GM18502 (cell line): ENCODE results near the gene GRAPL.
"Not testable (repeated sequence)": the region's sequence is repeated elsewhere in the genome, so short reads cannot be mapped to it uniquely, and the experiment has no call there.

Experiments
- ATAC-seq: cut with Tn5 transposase; IDR thresholded peaks from one replicate; pipeline ENCODE4 v1.9.1; 2021; ENCODE audit warnings: mild to moderate bottlenecking; ENCODE audit not compliant: unreplicated experiment, poor library complexity

GRAPL gene

DNA sequence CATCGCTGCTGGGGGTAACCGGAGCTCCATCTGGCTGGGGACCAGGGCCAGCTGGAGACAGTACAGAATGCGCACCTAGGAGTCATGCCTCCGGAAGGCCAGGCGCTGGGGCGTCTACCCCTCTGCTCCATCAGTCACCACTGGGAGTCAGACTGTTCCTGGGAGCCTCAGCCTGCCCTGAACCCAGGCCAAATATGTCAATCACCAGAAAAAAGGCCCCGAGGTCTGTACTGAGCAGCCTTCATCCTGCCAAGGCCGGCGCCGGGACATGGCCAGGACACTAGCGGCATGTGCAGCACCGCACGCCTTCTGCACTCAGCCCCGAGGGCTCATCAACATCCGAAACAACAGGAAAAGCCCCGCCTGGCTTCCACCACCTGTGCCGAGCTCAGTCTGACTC lies 8.7 kb downstream of the GRAPL start:
- ATAC-seq = peak; percentile 16

DNA sequence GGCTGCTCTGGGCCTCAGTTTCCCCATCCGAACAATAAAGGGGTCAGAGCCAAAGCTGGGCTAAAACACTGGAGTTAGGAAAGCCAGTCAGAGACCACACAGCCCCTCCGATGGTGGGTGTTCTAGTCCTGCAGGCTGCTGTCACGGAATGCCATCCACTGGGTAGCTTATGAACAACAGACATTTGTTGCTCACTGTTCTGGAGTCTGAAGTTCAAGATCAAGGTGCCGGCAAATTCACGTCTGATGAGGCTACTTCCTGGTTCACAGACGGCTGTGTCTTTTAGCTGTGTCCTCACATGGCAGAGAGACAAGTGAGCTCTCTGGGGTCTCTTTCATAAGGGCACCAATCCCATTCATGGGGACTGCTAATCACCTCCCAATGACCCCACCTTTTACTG lies 9.2 kb downstream of the GRAPL start:
- not testable (repeated sequence) for ATAC-seq

DNA sequence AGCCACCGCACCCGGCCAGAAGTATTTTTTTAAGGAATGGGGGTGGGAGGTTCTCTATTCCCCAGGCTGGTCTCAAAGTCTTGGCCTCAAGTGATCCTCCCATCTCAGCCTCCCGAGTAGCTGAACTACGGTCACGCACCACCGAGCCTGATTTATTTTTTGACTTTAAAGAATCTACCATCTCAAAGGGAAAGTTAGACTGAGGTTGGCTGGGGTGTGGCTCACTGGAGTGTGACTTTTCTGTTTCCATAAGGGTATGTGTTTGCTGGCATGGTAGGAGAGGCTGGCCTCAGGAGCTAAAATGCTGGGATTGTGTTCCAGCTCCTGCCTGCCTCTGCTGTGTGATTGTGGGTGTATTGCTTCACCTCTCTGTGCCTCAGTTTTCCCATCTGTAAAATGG lies 10.6 kb downstream of the GRAPL start:
- ATAC-seq = peak; percentile 38

DNA sequence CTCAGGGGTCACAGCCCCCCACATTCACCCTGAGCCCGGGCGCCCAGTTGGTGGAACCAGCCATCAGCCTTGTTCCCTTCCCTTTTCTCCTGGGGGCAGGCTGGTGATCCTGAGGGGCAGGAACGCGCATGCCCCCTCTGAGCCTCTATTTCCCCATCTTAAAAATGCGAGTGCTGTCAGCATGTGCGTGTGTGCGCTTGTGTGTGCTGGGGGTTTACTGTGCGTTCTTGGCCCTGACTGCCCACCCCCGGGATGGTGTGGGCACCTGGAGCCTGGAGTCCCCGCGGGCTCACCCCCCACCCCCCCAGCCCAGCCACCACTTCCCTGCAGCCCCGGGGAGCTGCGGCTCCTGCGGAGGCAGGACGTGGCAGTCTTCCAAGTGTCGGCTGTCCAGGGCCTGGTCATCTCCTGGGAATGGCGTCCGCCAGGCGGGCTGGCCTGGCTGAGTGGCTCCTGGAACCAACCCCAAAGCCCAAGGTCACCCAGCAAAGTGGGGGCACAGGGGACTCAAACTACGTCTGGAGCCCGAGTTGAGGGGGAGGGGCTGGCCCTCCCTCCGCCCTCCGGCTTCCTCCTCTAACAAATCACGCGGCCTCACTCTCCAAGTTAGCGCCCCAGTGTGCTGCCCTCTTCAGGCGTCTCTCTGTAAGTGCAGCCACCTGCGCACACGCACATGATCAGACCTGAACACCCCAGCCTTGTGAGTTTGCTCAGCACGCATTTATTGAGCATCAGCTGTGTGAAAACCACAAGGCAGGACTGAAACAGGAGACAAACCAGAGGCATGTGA lies 14.2 kb downstream of the GRAPL start:
- ATAC-seq = peak; percentile 61

DNA sequence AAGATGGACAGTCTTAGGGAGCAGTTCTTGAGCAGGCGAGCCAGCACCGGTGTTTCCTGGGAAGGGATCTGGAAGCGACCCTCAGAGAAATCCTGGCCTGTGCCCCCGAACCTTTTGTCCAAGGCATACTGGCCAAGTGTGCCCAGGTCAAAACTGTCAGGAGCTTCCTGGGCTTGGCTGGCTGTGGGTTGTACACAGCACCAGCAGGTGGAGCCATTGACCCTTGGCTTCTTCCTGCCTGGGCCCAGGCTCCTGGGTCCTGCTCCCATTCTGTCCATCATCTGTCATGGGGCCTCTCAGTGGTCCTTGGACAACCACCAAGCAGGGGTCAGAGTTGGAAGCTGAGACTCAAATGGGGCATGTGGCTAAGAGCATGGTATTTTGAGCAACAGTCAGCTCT lies 15.0 kb downstream of the GRAPL start:
- not testable (repeated sequence) for ATAC-seq

DNA sequence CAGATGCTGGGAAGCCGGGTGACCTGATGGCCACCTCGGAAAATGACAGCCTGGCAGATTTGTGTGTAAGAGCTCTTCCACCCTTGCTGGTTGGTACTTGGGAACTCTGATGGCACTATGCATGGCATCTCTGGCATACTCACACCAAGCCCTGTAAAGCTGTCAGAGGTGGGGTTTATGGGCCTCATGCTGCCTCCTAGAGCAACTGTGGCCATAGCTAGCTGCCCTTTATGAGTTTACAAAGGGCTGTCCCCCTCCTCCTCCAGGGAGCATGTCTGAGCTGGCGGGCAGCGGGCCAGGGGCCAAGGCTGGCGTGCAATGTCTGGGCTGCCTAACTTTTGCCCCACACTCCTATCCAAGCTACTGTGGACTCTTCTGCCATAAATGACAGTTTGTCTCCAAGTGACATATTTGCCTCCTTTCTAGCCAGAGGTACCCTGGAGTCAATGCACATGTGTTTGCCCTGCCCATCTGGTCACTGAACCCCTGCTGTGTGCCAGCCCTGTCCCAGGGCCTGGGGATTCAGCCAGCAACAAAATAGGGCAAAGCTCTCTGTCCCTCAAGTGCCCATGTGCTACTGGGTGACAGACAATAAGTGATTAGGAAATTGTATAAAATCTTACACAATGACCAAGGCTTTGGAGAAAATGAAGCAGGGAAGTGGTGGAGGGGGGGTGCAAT lies 15.8 kb downstream of the GRAPL start:
- ATAC-seq = not testable (repeated sequence)

DNA sequence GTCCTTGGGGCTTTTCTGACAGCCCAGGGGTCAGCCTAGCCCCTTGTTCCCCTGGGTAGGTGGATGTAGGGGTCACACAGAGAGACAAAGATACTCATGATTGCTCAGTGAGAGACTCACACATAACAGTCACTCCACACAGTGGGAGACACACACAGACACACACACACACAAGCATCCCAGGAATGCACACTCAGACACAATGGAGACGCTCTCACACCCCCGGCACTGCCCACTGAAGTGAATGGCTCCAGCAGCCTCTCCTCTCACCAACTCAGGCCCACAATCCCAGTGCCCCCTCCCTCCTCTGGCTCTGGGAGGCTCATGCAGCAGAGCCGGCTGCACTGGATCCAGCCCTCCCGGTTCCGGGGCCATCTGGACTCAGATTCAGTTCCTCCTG lies 17.0 kb downstream of the GRAPL start:
- not testable (repeated sequence) for ATAC-seq

DNA sequence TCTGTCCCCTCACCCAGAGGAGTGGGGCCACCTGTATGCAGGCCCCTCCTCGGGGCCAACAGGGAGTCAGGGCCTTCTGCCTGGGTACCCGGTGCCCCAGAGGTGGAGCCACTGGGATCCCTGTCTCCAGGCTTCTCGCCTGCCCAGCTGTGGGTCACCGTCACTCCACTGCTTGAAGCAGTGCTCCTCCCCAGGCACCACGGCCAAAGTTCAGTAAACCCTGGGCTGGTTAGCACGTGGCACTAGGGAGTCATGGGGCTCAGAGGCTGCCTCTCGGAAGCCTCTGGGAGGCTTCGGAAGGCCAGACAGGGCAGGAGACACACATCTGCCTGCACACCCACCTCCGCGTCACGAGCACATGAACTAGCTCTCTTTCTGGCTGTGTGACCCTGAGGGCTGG lies 18.1 kb downstream of the GRAPL start:
- ATAC-seq = not testable (repeated sequence)

DNA sequence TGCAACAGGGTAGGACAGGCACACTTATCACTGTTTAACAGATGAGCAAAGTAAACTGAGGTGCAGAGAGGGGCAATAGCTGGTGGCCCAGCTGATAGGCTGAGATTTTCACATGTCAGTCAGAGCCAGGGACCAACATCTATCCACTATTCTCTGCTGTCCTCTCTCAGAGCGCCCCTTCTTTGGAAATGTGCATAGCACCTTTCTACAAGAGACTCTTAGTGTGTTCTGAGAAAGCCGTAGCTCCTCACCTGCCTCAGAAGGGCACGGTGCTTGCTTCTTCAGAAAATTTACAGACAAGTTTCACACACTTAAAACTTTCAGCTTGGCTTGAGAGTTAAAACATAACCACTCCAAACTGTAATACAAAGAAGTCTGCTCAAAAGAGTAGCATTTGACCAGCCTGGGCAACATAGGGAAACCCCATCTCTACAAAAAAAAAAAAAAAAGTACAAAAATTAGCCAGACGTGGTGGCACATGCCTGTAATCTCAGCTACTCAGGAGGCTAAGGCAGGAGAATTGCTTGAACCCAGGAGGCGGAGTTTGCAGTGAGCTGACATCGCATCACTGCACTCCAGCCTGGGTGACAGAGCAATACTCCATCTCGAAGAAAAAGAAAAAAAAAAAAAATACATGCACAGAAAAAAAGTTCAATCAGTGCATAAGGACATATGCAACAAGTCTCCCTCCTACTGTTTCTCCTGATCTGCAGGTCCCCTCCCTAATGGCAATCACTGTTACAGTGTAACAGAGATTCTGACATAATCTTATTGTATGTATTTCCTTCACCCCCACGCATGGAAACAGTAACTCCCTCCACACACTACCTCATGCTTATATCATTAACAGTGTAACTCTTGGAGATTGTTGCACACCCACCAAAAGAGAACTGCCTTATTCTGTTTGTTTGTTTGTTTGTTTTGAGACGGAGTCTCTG lies 23.6 kb downstream of the GRAPL start:
- ATAC-seq = not testable (repeated sequence)

DNA sequence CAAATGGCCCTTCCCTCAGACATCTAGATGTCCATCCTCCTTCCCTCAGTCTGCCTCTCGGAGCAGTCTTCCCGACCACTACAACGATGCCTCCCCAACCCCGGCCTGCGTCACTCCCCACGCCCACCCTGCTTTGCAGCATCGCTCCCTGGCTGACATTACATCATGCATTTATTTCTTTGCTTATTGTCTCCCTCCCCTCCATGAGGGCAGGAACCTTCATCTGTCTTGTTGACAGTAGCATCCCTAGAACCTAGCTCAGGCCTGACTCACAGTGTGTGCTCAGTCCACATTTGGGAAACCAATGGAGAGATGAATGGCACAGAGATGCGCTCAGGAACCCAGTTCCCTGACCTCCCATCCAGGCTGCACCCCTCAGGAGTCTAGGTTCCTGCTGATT lies 30.2 kb downstream of the GRAPL start:
- ATAC-seq = not testable (repeated sequence)

DNA sequence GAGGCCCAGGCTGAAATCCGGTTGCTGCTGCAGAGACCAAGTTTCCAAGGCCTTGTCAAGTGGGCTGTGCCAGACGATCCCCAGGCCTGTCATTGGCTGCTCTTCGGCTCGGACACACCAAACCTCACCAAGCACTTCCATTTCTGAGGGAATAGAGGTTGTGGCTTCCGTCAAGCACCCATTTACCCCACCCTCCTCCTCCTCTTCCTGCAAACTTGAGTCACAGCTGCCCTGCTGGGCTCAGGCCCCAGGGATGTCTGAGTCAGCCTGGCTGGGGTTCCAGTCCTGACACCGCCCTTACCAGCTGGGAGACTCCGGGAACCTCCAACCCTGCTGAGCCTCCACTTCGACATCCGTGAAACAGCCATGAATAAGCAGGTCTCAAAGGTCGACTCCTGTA lies 31.1 kb downstream of the GRAPL start:
- not testable (repeated sequence) for ATAC-seq

DNA sequence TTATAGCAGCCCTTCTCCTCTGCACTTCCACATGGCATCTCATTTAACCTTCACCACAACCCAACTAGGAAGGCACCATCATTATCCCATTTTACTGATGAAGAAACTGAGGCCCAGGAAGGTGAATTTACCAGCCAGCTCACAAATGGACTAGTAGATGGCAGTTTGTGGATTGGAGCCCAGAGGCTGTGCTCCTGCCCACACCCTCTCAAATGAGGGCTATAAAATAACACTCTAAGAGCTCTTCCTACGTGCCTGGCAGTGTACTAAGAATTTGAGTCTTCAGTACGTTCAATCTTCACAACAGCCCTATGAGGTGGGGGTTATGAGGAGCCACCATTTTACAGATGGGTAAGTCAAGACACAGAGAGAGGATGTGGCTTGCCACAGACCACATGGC lies 31.5 kb downstream of the GRAPL start:
- not testable (repeated sequence) for ATAC-seq

DNA sequence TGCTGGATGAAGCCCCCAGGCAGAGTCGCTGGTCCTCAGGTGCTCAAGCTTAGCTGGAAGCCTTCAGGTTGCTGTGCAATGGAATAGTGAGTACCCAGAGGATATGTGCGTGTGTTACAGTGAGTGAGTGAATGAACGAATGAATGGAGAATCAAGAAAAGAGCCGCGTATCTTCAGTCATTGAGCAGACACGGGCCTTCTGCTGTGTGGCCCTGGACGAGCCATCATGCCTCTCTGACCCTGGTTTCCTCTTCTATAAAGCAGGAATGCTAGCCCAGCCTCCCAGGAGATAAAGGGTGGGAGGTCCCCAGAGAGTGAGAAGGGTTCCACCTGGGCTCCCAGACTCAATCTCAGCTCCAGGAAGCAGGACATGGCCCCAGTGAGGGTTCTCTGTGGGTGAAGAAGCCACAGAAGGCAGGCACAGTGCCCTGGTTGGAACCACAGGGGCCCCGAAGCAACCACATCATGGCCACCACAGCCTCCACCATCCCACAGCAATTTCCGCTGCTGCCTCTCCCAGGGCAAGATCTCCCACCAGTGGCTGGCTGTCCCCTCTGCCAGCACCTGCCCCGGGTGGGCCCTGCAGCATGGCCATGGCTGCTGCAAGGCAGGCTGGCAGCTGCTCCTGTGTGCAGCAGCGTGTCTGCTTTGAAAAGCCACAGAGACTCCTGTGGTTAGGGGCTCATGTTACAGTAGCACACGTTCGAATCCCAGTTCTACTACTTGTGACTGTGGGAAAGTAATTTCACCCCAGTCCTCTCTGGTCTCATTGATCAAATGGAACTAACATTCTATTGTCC lies 34.1 kb downstream of the GRAPL start:
- ATAC-seq = peak; percentile 46

DNA sequence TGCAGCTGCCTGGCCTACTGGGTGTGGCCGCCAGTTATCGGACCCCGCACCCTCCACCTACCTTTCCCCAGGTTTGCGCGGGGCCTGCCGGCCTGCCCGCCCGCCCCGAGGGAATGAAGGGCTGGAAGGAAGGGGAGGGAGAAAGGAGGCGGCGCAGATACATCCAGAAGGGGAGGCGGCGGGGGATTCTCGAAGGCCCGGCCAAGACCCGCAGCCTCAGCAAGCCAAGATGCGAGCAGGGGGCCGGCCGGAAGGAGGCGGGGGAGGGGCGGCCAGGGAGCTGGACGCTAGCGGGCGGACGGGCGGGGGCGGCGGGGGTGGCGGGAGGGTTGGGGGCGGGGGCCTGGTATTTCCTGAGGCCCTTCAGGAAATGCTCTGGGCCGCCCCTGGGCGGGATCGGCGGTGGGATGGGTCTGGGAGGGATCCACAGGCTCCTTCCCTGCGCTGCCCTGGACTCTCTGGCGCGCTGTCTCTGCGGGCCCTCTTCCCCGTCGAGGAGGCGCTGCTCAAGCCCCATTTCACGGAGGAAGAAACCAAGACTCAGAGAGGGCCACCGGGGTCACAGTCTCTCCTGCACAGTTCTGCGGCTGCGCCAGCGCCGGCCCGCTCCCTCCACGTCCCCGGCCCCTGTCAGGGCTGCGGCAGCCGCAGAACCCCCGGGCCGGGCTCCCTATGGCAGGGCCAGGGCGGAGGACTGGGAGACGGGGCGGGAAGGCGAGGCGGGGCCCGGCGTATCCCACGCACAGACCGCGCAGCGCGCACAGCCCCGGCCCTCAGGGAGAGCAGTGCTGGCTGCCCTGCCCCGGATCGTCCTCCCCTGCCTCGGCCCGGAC lies 35.2 kb downstream of the GRAPL start:
- ATAC-seq = not testable (repeated sequence)

DNA sequence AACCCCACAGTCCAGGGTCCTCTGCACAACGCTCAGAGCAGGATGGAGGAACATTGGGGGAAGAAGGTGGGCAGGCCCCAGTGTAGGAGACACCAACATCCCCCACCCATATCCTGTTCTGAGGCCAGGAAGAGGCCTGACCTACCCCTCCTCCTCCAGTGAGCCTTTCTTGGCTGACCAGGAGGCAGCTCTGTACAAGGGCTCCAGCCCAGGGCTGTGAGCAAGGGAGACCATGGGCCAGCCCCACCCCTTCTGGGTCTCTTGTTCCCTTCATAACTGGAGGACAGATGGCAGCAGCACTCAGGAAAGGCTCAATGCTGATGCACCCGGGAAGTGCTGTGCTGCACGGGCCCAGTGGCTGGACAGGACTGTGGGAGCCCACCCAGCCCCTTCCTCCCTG lies 47.0 kb downstream of the GRAPL start:
- not testable (repeated sequence) for ATAC-seq

DNA sequence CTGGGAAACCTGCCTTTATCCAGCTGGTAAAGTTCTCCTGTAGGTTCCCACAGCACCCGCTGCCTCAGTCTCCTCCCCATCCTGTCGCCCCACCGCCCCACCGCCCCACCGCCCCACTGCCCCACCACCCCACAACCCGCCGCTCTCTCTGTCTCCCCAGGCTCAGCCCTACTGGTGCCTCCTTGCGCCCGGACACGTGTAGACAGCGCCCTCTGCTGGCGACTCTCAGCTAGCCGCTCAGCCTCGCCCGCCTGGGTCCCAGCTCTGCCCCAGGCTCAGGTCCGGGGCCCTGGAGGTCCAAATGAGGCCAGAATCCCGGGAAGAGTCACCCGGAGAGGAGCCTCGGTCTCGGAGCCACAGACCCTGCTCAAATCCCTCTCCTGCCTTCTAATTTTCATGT lies 48.0 kb downstream of the GRAPL start:
- peak; percentile 85 for ATAC-seq

DNA sequence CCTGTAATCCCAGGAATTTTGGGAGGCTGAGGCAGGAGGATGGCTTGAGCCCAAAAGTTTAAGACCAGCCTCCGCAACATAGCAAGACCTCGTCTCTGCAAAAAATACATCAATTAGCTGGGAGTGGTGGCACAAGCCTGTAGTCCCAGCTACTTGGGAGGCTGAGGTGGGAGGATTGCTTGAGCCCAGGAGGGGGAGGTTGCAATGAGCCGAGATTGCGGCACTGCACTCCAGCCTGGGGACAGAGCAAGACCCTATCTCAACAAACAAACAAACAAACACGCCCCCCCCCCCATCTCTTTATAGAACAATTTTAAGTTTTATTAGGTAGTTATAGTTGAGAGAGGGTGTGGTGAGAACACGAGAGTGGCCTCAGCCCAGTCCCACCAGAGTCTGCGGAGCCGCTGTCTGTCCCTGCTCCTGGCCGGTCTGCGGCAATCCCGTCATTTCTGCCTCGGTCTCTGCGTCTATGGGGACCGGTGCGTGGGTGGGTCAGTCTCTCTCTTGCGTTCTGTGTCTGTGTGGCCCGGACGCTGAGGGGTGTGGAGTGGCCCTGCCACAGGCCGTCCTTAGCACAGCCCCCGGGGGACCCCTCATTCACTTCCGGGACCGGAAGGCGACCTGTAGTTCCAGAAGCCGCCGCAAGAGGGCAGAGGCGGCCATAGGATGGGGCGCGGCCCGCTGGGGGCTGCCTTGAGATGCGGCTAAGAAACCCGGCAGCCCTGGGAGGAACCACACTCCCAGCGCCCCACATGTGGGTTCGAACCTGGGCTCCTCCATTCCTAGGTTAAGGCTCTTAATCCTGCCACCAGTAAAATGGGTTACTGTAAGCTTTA lies 53.9 kb downstream of the GRAPL start:
- ATAC-seq = peak; percentile 90
